GM12878 (cell line): ENCODE data around the gene MORN2. TPM values are rescaled to one million over a fixed set of nuclear protein-coding genes. Genes with fewer than 3 reads are reported as not detected.

Experiments
- ATAC-seq: fragments of 200-7000 bp; cut with Tn5 transposase; 3 replicates; pipeline ENCODE4 v1.9.1; 2020; ENCODE audit warnings: mild to moderate bottlenecking, moderate library complexity
- BruUV-seq: library from RNA; stranded (reverse); fragments of 400-500 nt; replicated peaks from 2 replicates; lab custom pipeline; 2021; lab: Mats Ljungman, UMichigan
- CTCF ChIA-PET: fragments of 300-600 bp; sonication (Branson Sonifier 250); formaldehyde crosslinking; extraction: SDS; loops from one replicate; lab custom pipeline; 2021; ENCODE audit warnings: inconsistent platforms; lab: Yijun Ruan, JAX
- POLR2A ChIA-PET: fragments of 350-600 bp; formaldehyde crosslinking; extraction: SDS; loops from one replicate; lab custom pipeline; 2021; ENCODE audit warnings: inconsistent platforms; lab: Charles Lee
- RAD21 ChIA-PET: fragments of 300-600 bp; sonication (Branson Sonifier 250); formaldehyde crosslinking; loops from one replicate; lab custom pipeline; 2023; ENCODE audit warnings: antibody characterized with exemption; ENCODE audit not compliant: unreplicated experiment; lab: Charles Lee
- SMC1A ChIA-PET: fragments of 300-600 bp; sonication (Branson Sonifier 250); formaldehyde crosslinking; loops from one replicate; lab custom pipeline; 2023; ENCODE audit not compliant: unreplicated experiment, uncharacterized antibody; lab: Charles Lee
- DNase-seq: peaks from one replicate; pipeline ENCODE4 v3.0.0-alpha.2; 2011; ENCODE audit warnings: low read depth, low spot score
- FAIRE-seq: peaks from 3 replicates; lab custom pipeline; 2011; peaks lifted over from hg19 to GRCh38; lab: Jason Lieb, UNC
- H2AFZ ChIP-seq: 2 replicates; pipeline ENCODE4 v1.6.0; 2011; ENCODE audit warnings: low read depth, low read length, control low read depth; ENCODE audit not compliant: control insufficient read depth
- H3K27ac ChIP-seq: 2 replicates; pipeline ENCODE4 v1.5.1; 2011; ENCODE audit warnings: control low read depth; ENCODE audit not compliant: control insufficient read depth, insufficient read depth
- H3K27me3 ChIP-seq, 2 experiments: replicated peaks in 1 of 2; 2 replicates each; pipeline versions ENCODE4 v1.6.0 to v1.6.1; 2011; ENCODE audit warnings: low read length in 1 of 2; ENCODE audit not compliant: control insufficient read depth in 2 of 2, insufficient read depth in 2 of 2
- H3K36me3 ChIP-seq, 2 experiments: 2 replicates each; pipeline ENCODE4 v1.5.1; 2011; ENCODE audit warnings: low read length in 1 of 2; ENCODE audit not compliant: control insufficient read depth in 2 of 2, insufficient read depth in 2 of 2
- H3K4me1 ChIP-seq: 2 replicates; pipeline ENCODE4 v1.6.1; 2011; ENCODE audit warnings: mild to moderate bottlenecking, low read length, moderate library complexity, mixed read lengths; ENCODE audit not compliant: control insufficient read depth, insufficient read depth
- H3K4me2 ChIP-seq: 2 replicates; pipeline ENCODE4 v1.6.0; 2011; ENCODE audit warnings: control low read depth; ENCODE audit not compliant: control insufficient read depth, insufficient read depth
- H3K4me3 ChIP-seq: fragments of 200-600 bp; sonication (generic); 2 replicates; pipeline ENCODE4 v1.5.1; 2016
- H3K79me2 ChIP-seq: 2 replicates; pipeline ENCODE4 v1.6.0; 2011; ENCODE audit warnings: low read length; ENCODE audit not compliant: control insufficient read depth, insufficient read depth
- H3K9ac ChIP-seq: 2 replicates; pipeline ENCODE4 v1.8.0; 2011; ENCODE audit warnings: low read length, control low read depth, mixed read lengths; ENCODE audit not compliant: control insufficient read depth, insufficient read depth
- H3K9me3 ChIP-seq: replicated peaks from 3 replicates; pipeline ENCODE4 v1.5.1; 2011; ENCODE audit warnings: mild to moderate bottlenecking, low read length; ENCODE audit not compliant: control insufficient read depth, insufficient read depth
- H4K20me1 ChIP-seq: 2 replicates; pipeline ENCODE4 v1.6.0; 2011; ENCODE audit not compliant: control insufficient read depth, insufficient read depth
- NR2C1 ChIP-seq: fragments of 450-650 bp; IDR thresholded peaks from 2 replicates; pipeline ENCODE4 v1.6.1; 2017; ENCODE audit warnings: antibody characterized with exemption, mild to moderate bottlenecking, moderate library complexity
- RAD21 ChIP-seq: IDR thresholded peaks from 2 replicates; pipeline ENCODE4 v1.6.1; 2011; ENCODE audit warnings: mild to moderate bottlenecking, low read depth, low read length, moderate library complexity; ENCODE audit not compliant: insufficient read depth
- RFX5 ChIP-seq: IDR thresholded peaks from 2 replicates; pipeline ENCODE4 v1.6.1; 2011; ENCODE audit warnings: low read depth, low read length, improper control_type of control experiment
- SMAD5 ChIP-seq: IDR thresholded peaks from 2 replicates; pipeline ENCODE4 v1.6.1; 2016; ENCODE audit warnings: antibody characterized with exemption, low read depth
- SMARCA5 ChIP-seq: fragments of 450-650 bp; IDR thresholded peaks from 2 replicates; pipeline ENCODE4 v1.6.1; 2017; ENCODE audit warnings: mild to moderate bottlenecking
- WRNIP1 ChIP-seq: IDR thresholded peaks from 2 replicates; pipeline ENCODE4 v1.6.1; 2011; ENCODE audit warnings: low read depth, low read length, improper control_type of control experiment, borderline replicate concordance
- WGBS: methylation state at CpG from one replicate; pipeline ENCODE4 v1.1.6; 2016; ENCODE audit warnings: low lambda C conversion rate; ENCODE audit not compliant: insufficient replicate concordance, insufficient coverage; ENCODE audit errors: missing lambda C conversion rate; 5-methylcytosine and 5-hydroxymethylcytosine counted together
- in situ Hi-C: fragments of 300-500 bp; cut with MboI; formaldehyde crosslinking; loops from 9 replicates; pipeline ENCODE4 v1.14.3; 2018; ENCODE audit warnings: mixed read lengths
- intact Hi-C: fragments of 100-400 bp; cut with micrococcal nuclease; formaldehyde crosslinking; loops from one replicate; pipeline ENCODE4 v1.14.2; 2022; ENCODE audit not compliant: unreplicated experiment
- polyA plus RNA-seq, 11 experiments: library from polyadenylated mRNA; depleted of rRNA in 4 of 11; unstranded in 6 of 11; stranded (reverse) in 5 of 11; fragments of >200 nt; fragmentation: Nextera tagmentation in 4 of 11; fragmentation: Illumina TruSeq in 1 of 11; extraction: Ambion mirVana in 4 of 11; extraction: Trizol in 1 of 11; gene quantifications; 1 replicate in 1 of 11; 2 replicates in 10 of 11; pipeline versions ENCODE4 v1.2.1 to v1.2.3, GENCODE V29; 2011 to 2016; ENCODE audit warnings: inconsistent platforms in 2 of 11, missing spikeins in 2 of 11, low read depth in 1 of 11
- total RNA-seq, 4 experiments: library from RNA; depleted of rRNA in 3 of 4; stranded (reverse); fragments of >200 nt in 3 of 4; fragmentation: Illumina TruSeq in 1 of 4; extraction: Trizol in 1 of 4; gene quantifications; 2 replicates each; pipeline versions ENCODE4 v1.2.1 to v1.2.3, GENCODE V29; 2013 to 2021
- TF ChIP-seq, protein P1 (sequence below): IDR thresholded peaks from 2 replicates; pipeline ENCODE4 v1.6.1; 2011; ENCODE audit warnings: low read depth, mild to moderate bottlenecking, low read length, moderate library complexity, borderline replicate concordance; ENCODE audit errors: extremely low read depth
- TF ChIP-seq, protein P2 (sequence below): IDR thresholded peaks from 2 replicates; pipeline ENCODE4 v1.6.1; 2012; ENCODE audit warnings: low read depth, low read length, improper control_type of control experiment
- TF ChIP-seq, protein P3 (sequence below): fragments of 150-350 bp; IDR thresholded peaks from 2 replicates; pipeline ENCODE4 v1.6.1; 2016; ENCODE audit warnings: low read depth, low read length
- TF ChIP-seq, protein P4 (sequence below): IDR thresholded peaks from 2 replicates; pipeline ENCODE4 v1.6.1; 2011; ENCODE audit warnings: borderline replicate concordance, low read depth, mild to moderate bottlenecking, moderate library complexity, mixed read lengths, low read length; ENCODE audit not compliant: insufficient read depth; ENCODE audit errors: extremely low read length

The MORN2 gene
- total and polyA plus RNA-seq, 10 of the 15 experiments (the other 5 are each of a cell fraction or from before 2014, with no cell fraction given), result 2.3 to 26.9 (median 8.0) TPM

DNA sequence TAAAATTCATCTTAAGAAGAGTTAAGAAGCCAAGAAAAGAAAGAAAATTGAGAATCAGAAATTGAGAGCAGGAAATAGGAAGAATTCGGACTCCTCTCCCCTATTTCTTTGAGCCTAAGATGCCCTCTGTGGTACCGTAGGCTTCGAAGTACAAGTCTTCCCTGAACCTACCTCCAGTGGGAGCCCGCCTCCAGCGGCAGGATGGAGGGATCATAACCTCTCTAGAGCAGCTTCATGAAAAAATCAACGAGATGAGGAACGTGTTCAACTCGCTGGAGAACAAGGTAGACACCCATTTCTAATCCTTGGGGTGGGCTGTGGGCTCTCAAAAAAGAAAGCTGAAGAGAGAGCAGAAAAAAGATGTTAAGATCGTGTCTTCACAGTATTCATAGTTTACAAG lies 50.2 kb downstream of the MORN2 start:
- Histone ChIP-seq H3K4me1 (no peaks in the 10 kb centered on the region), H4K20me1 (no peaks in the 10 kb centered on the region), H3K36me3 (no peaks in the 10 kb centered on the region), H3K27ac (no peak overlapping the region), H3K4me2 (no peak overlapping the region), H2AFZ (no peak overlapping the region), H3K9me3 (no peaks in the 10 kb centered on the region), H3K4me3 (no peak overlapping the region)
- ChIA-PET RAD21 (no interaction called here), POLR2A (no interaction called here), SMC1A (interaction anchor here (0.6 to 1.0 kb wide), 2 partner anchors 10 to 64 kb away, joined by 3 read pairs; no protein-coding TSS in a partner anchor)
- 63% methylated on average over 9 of the region's 9 CpGs for WGBS
- ATAC-seq (no peak), DNase-seq (no peak)
- in situ Hi-C loops, result no loop called here
- intact Hi-C loops, result no loop called here
- no TSS peak for BruUV-seq
- TF ChIP-seq SMARCA5, result no peak
- TF ChIP-seq, protein P1, sequence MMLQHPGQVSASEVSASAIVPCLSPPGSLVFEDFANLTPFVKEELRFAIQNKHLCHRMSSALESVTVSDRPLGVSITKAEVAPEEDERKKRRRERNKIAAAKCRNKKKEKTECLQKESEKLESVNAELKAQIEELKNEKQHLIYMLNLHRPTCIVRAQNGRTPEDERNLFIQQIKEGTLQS, result no peak
- no peak for TF ChIP-seq WRNIP1
- TF ChIP-seq NR2C1, result no peak
- TF ChIP-seq, all 136 proteins: peak for 0
- Histone ChIP-seq H3K9ac (no peak overlapping the region), H3K27me3 (peaks cover 0 to 2% of the 10 kb centered on the region in 2 experiments; a peak in 2 of 4 replicates), H3K79me2 (no peaks in the 10 kb centered on the region)
- CTCF ChIA-PET, result no interaction called here
- no peak for FAIRE-seq

DNA sequence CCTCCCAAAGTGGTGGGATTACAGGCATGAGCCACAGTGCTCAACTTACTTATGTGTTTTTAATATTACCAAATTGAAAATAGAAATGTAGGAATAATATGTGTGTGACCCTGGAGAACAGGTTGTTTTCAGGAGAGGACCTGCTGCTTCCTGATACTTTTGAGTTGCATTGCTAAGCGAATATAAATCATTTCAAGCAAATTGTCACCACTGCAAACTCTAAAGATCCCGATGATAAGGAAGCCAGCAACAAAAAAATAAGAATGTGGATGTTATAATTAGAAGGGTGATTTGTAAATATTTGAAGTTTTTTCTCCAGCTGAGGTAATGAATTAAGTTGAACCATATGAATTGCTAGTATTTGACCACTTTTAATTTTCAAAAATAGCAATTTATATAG lies 54.8 kb downstream of the MORN2 start:
- SMC1A ChIA-PET, result no interaction called here
- no peaks in the 10 kb centered on the region; a peak in 1 of 4 replicates for H3K27me3 ChIP-seq
- POLR2A ChIA-PET, result no interaction called here
- no peak overlapping the region for H3K4me2 ChIP-seq
- H3K27ac ChIP-seq, result no peak overlapping the region
- intact Hi-C loops, result no loop called here
- in situ Hi-C loops, result no loop called here
- no peak for DNase-seq
- FAIRE-seq, result no peak
- ATAC-seq, result no peak
- H3K79me2 ChIP-seq, result no peaks in the 10 kb centered on the region
- 19% methylated on average over 2 of the region's 2 CpGs for WGBS
- H3K4me1 ChIP-seq, result no peaks in the 10 kb centered on the region
- BruUV-seq, result no TSS peak
- CTCF ChIA-PET, result no interaction called here
- no peaks in the 10 kb centered on the region for H3K9me3 ChIP-seq
- no peaks in the 10 kb centered on the region for H3K36me3 ChIP-seq
- RAD21 ChIA-PET, result no interaction called here
- H4K20me1 ChIP-seq, result no peaks in the 10 kb centered on the region
- H3K4me3 ChIP-seq, result no peak overlapping the region
- no peak overlapping the region for H2AFZ ChIP-seq
- no peak overlapping the region for H3K9ac ChIP-seq
- TF ChIP-seq, protein P2, sequence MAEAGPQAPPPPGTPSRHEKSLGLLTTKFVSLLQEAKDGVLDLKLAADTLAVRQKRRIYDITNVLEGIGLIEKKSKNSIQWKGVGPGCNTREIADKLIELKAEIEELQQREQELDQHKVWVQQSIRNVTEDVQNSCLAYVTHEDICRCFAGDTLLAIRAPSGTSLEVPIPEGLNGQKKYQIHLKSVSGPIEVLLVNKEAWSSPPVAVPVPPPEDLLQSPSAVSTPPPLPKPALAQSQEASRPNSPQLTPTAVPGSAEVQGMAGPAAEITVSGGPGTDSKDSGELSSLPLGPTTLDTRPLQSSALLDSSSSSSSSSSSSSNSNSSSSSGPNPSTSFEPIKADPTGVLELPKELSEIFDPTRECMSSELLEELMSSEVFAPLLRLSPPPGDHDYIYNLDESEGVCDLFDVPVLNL, result no peak
- TF ChIP-seq, protein P3, sequence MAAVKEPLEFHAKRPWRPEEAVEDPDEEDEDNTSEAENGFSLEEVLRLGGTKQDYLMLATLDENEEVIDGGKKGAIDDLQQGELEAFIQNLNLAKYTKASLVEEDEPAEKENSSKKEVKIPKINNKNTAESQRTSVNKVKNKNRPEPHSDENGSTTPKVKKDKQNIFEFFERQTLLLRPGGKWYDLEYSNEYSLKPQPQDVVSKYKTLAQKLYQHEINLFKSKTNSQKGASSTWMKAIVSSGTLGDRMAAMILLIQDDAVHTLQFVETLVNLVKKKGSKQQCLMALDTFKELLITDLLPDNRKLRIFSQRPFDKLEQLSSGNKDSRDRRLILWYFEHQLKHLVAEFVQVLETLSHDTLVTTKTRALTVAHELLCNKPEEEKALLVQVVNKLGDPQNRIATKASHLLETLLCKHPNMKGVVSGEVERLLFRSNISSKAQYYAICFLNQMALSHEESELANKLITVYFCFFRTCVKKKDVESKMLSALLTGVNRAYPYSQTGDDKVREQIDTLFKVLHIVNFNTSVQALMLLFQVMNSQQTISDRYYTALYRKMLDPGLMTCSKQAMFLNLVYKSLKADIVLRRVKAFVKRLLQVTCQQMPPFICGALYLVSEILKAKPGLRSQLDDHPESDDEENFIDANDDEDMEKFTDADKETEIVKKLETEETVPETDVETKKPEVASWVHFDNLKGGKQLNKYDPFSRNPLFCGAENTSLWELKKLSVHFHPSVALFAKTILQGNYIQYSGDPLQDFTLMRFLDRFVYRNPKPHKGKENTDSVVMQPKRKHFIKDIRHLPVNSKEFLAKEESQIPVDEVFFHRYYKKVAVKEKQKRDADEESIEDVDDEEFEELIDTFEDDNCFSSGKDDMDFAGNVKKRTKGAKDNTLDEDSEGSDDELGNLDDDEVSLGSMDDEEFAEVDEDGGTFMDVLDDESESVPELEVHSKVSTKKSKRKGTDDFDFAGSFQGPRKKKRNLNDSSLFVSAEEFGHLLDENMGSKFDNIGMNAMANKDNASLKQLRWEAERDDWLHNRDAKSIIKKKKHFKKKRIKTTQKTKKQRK, result no peak
- no peak for TF ChIP-seq WRNIP1
- TF ChIP-seq, protein P4, sequence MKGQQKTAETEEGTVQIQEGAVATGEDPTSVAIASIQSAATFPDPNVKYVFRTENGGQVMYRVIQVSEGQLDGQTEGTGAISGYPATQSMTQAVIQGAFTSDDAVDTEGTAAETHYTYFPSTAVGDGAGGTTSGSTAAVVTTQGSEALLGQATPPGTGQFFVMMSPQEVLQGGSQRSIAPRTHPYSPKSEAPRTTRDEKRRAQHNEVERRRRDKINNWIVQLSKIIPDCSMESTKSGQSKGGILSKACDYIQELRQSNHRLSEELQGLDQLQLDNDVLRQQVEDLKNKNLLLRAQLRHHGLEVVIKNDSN, result no peak
- TF ChIP-seq SMAD5, result no peak
- TF ChIP-seq RAD21, result no peak
- no peak for TF ChIP-seq RFX5
